Activated T-cell treated with anti-CD3 and anti-CD28 coated beads for 4 hours (primary cell): ENCODE measurements around the gene RFX2.
"Not testable (repeated sequence)": the region's sequence is repeated elsewhere in the genome, so short reads cannot be mapped to it uniquely, and the experiment has no call there.

Experiments used
- DNase-seq: peaks from one replicate; pipeline ENCODE4 v3.0.0-alpha.2; 2020

RFX2 gene

GRCh38 chr19:5964816-5965565, 145.3 kb downstream of the RFX2 start:
- no peak for DNase-seq

GRCh38 chr19:5963855-5964254, 146.4 kb downstream of the RFX2 start:
- DNase-seq = no peak

- not testable (repeated sequence) for DNase-seq
Observed at GRCh38 chr19:5963259-5963658, 147.0 kb downstream of the RFX2 start.

- peak; percentile 31 for DNase-seq
Observed at GRCh38 chr19:5961969-5962945, 148.0 kb downstream of the RFX2 start.

GRCh38 chr19:5961641-5961968, 148.7 kb downstream of the RFX2 start:
- DNase-seq = not testable (repeated sequence)

- no peak for DNase-seq
Observed at GRCh38 chr19:5960005-5961001, 150.0 kb downstream of the RFX2 start.

- DNase-seq = no peak
Observed at GRCh38 chr19:5959260-5960004, 150.9 kb downstream of the RFX2 start.

GRCh38 chr19:5958851-5959122, 151.5 kb downstream of the RFX2 start:
- DNase-seq = no peak

- no peak for DNase-seq
Observed at GRCh38 chr19:5958074-5958850, 152.0 kb downstream of the RFX2 start.

- no peak for DNase-seq
Observed at GRCh38 chr19:5957170-5957569, 153.1 kb downstream of the RFX2 start.

GRCh38 chr19:5956728-5957127, 153.6 kb downstream of the RFX2 start:
- no peak for DNase-seq

GRCh38 chr19:5956323-5956722, 154.0 kb downstream of the RFX2 start:
- no peak for DNase-seq

- DNase-seq = no peak
Observed at GRCh38 chr19:5955636-5955935, 154.7 kb downstream of the RFX2 start.

- DNase-seq = no peak
Observed at GRCh38 chr19:5954293-5954692, 156.0 kb downstream of the RFX2 start.

GRCh38 chr19:5953680-5954213, 156.6 kb downstream of the RFX2 start:
- peak; percentile 21 for DNase-seq

- DNase-seq = no peak
Observed at GRCh38 chr19:5953030-5953589, 157.2 kb downstream of the RFX2 start.

GRCh38 chr19:5952193-5953029, 157.9 kb downstream of the RFX2 start:
- no peak for DNase-seq

- DNase-seq = no peak
Observed at GRCh38 chr19:5951338-5951861, 158.9 kb downstream of the RFX2 start.

- DNase-seq = no peak
Observed at GRCh38 chr19:5950741-5951140, 159.6 kb downstream of the RFX2 start.

GRCh38 chr19:5949792-5950305, 160.5 kb downstream of the RFX2 start:
- no peak for DNase-seq
